Measurements from ENCODE around the gene POLR3K. TPM values are rescaled to one million over a fixed set of nuclear protein-coding genes. Genes with fewer than 3 reads are reported as not detected.

Gene POLR3K
- polyA plus RNA-seq, 4 donors, result 8.1 to 19.9 (median 10.4) TPM

DNA sequence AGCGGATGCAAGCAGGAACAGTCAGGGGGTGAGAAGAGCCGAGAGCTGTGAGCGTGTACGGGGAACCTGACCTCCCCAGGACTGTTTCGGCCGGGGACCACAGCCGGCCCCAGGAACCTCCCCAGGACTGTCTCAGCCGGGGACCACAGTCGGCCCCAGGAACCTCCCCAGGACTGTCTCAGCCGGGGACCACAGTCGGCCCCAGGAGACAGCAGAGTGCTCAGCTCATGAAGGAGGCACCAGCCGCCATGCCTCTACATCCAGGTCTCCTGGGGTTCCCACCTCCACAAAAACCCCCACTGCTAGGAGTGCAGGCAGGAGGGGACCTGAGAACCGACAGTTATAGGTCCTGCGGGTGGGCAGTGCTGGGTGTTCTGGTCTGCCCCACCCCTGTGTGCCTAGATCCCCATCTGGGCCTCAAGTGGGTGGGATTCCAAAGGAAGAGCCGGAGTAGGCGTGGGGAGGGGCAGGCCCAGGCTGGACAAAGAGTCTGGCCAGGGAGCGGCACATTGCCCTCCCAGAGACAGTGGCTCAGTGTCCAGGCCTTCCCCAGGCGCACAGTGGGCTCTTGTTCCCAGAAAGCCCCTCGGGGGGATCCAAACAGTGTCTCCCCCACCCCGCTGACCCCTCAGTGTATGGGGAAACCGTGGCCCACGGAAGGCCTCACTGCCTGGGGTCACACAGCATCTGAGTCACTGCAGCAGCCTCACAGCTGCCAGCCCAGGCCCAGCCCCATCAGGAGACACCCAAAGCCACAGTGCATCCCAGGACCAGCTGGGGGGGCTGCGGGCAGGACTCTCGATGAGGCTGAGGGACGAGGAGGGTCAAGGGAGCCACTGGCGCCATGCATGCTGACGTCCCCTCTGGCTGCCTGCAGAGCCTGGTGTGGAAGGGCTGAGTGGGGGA is 14.7 kb upstream of the POLR3K start:
- no peak for FAIRE-seq

DNA sequence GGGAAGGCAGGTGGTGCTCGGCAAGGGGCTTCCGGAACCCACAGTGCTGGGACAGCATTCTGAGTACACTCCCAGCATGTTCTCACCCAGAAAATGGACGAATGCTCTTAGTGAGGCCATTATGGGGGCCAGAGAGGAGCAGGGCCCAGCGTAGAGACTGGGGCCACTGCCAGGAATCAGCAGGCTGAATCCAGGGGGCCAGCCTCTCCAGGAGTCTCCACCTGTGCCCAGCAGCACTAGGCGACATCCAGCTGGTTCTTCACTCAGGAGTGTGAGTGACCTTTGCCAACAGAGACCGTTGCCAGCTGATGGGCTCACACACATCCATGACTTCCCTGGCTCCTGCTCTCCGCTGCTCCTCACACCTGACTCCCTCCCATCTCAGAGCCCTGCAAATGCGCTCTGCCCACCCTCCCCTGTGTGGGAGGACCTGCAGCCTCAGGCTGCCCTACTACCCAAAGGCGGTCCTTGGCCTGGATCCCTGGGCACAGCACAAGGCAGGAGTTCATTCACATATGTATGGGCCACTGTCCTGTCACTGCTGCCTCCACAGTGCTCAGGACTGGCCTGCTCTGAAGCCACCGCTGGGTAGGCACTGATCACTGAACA is 13.9 kb upstream of the POLR3K start:
- Histone ChIP-seq H3K27ac (ENCODE audit: low read depth in 1 of 3, low read length in 2 of 3) (no peak overlapping the region), H3K4me3 (ENCODE audit: low read depth in 1 of 3, low read length in 3 of 3) (no peak overlapping the region)
- WGBS, 3 donors, result 70 to 79% (median 71%) methylated on average over 10 of the region's 10 CpGs

More for the DNA sequence above, 14.7 kb upstream of the POLR3K start:
- 80 to 90% (median 90%) methylated on average over 27 of the region's 27 CpGs for WGBS, 3 donors
- Histone ChIP-seq H3K27ac (ENCODE audit: low read depth in 1 of 3, low read length in 2 of 3) (no peak overlapping the region), H3K27me3 (ENCODE audit: control insufficient read depth in 3 of 3, insufficient read depth in 3 of 3, low read length in 3 of 3) (peaks cover 0 to 7% (median 5%) of the 10 kb centered on the region in 3 donors), H3K36me3 (ENCODE audit: control insufficient read depth in 3 of 3, insufficient read depth in 2 of 3, low read depth in 1 of 3, low read length in 3 of 3) (peaks cover 0 to 23% (median 0%) of the 10 kb centered on the region in 3 donors), H3K4me1 (ENCODE audit: control insufficient read depth in 3 of 3, insufficient read depth in 2 of 3, low read depth in 1 of 3, low read length in 2 of 3) (peaks cover 0 to 28% (median 0%) of the 10 kb centered on the region in 3 donors), H3K9me3 (ENCODE audit: control insufficient read depth in 2 of 2, insufficient read depth in 1 of 2, low read depth in 1 of 2, low read length in 1 of 2) (no peaks in the 10 kb centered on the region), H3K4me3 (ENCODE audit: low read depth in 1 of 3, low read length in 3 of 3) (no peak overlapping the region)
- DNase-seq, result no peak

GRCh38 chr16:66309-67182 is 13.1 kb upstream of the POLR3K start:
- Histone ChIP-seq H3K4me1 (ENCODE audit: control insufficient read depth in 3 of 3, insufficient read depth in 2 of 3, low read depth in 1 of 3, low read length in 2 of 3) (peaks cover 0 to 19% (median 0%) of the 10 kb centered on the region in 3 donors), H3K27ac (ENCODE audit: low read depth in 1 of 3, low read length in 2 of 3) (no peak overlapping the region), H3K4me3 (ENCODE audit: low read depth in 1 of 3, low read length in 3 of 3) (no peak overlapping the region), H3K27me3 (ENCODE audit: control insufficient read depth in 3 of 3, insufficient read depth in 3 of 3, low read length in 3 of 3) (peaks cover 0 to 5% (median 2%) of the 10 kb centered on the region in 3 donors), H3K36me3 (ENCODE audit: control insufficient read depth in 3 of 3, insufficient read depth in 2 of 3, low read depth in 1 of 3, low read length in 3 of 3) (peaks cover 0 to 36% (median 0%) of the 10 kb centered on the region in 3 donors), H3K9me3 (ENCODE audit: control insufficient read depth in 2 of 2, insufficient read depth in 1 of 2, low read depth in 1 of 2, low read length in 1 of 2) (no peaks in the 10 kb centered on the region)
- WGBS, 3 donors, result 76 to 82% (median 80%) methylated on average over 13 of the region's 13 CpGs
- DNase-seq (no peak), FAIRE-seq (no peak)

More for the DNA sequence above, 13.9 kb upstream of the POLR3K start:
- no peak for FAIRE-seq
- peaks cover 0 to 31% (median 0%) of the 10 kb centered on the region in 3 donors for H3K36me3 ChIP-seq (ENCODE audit: control insufficient read depth in 3 of 3, insufficient read depth in 2 of 3, low read depth in 1 of 3, low read length in 3 of 3)
- no peak for DNase-seq
- H3K4me1 ChIP-seq (ENCODE audit: control insufficient read depth in 3 of 3, insufficient read depth in 2 of 3, low read depth in 1 of 3, low read length in 2 of 3), result peaks cover 0 to 24% (median 0%) of the 10 kb centered on the region in 3 donors
- no peaks in the 10 kb centered on the region for H3K9me3 ChIP-seq (ENCODE audit: control insufficient read depth in 2 of 2, insufficient read depth in 1 of 2, low read depth in 1 of 2, low read length in 1 of 2)
- peaks cover 0 to 7% (median 5%) of the 10 kb centered on the region in 3 donors for H3K27me3 ChIP-seq (ENCODE audit: control insufficient read depth in 3 of 3, insufficient read depth in 3 of 3, low read length in 3 of 3)

- Histone ChIP-seq H3K27me3 (ENCODE audit: control insufficient read depth in 3 of 3, insufficient read depth in 3 of 3, low read length in 3 of 3) (no peaks in the 10 kb centered on the region), H3K9me3 (ENCODE audit: control insufficient read depth in 2 of 2, insufficient read depth in 1 of 2, low read depth in 1 of 2, low read length in 1 of 2) (no peaks in the 10 kb centered on the region), H3K36me3 (ENCODE audit: control insufficient read depth in 3 of 3, insufficient read depth in 2 of 3, low read depth in 1 of 3, low read length in 3 of 3) (peaks cover 0 to 42% (median 0%) of the 10 kb centered on the region in 3 donors), H3K4me3 (ENCODE audit: low read depth in 1 of 3, low read length in 3 of 3) (no peak overlapping the region), H3K27ac (ENCODE audit: low read depth in 1 of 3, low read length in 2 of 3) (no peak overlapping the region), H3K4me1 (ENCODE audit: control insufficient read depth in 3 of 3, insufficient read depth in 2 of 3, low read depth in 1 of 3, low read length in 2 of 3) (peaks cover 0 to 11% (median 0%) of the 10 kb centered on the region in 3 donors)
- peak; percentile 75 to 83 for DNase-seq
- WGBS, 3 donors, result 13 to 18% (median 14%) methylated on average over 17 of the region's 17 CpGs
- no peak for FAIRE-seq
Measured at GRCh38 chr16:65745-66144, 12.3 kb upstream of the POLR3K start.

GRCh38 chr16:64914-65255 is 11.5 kb upstream of the POLR3K start:
- peaks cover 0 to 48% (median 0%) of the 10 kb centered on the region in 3 donors for H3K36me3 ChIP-seq (ENCODE audit: control insufficient read depth in 3 of 3, insufficient read depth in 2 of 3, low read depth in 1 of 3, low read length in 3 of 3)
- WGBS, 3 donors, result 80 to 88% (median 81%) methylated on average over 9 of the region's 9 CpGs
- no peak overlapping the region for H3K27ac ChIP-seq (ENCODE audit: low read depth in 1 of 3, low read length in 2 of 3)
- no peaks in the 10 kb centered on the region for H3K9me3 ChIP-seq (ENCODE audit: control insufficient read depth in 2 of 2, insufficient read depth in 1 of 2, low read depth in 1 of 2, low read length in 1 of 2)
- H3K27me3 ChIP-seq (ENCODE audit: control insufficient read depth in 3 of 3, insufficient read depth in 3 of 3, low read length in 3 of 3), result no peaks in the 10 kb centered on the region
- no peak overlapping the region for H3K4me3 ChIP-seq (ENCODE audit: low read depth in 1 of 3, low read length in 3 of 3)
- DNase-seq, result no peak
- peaks cover 0 to 11% (median 0%) of the 10 kb centered on the region in 3 donors for H3K4me1 ChIP-seq (ENCODE audit: control insufficient read depth in 3 of 3, insufficient read depth in 2 of 3, low read depth in 1 of 3, low read length in 2 of 3)
- no peak for FAIRE-seq

DNA sequence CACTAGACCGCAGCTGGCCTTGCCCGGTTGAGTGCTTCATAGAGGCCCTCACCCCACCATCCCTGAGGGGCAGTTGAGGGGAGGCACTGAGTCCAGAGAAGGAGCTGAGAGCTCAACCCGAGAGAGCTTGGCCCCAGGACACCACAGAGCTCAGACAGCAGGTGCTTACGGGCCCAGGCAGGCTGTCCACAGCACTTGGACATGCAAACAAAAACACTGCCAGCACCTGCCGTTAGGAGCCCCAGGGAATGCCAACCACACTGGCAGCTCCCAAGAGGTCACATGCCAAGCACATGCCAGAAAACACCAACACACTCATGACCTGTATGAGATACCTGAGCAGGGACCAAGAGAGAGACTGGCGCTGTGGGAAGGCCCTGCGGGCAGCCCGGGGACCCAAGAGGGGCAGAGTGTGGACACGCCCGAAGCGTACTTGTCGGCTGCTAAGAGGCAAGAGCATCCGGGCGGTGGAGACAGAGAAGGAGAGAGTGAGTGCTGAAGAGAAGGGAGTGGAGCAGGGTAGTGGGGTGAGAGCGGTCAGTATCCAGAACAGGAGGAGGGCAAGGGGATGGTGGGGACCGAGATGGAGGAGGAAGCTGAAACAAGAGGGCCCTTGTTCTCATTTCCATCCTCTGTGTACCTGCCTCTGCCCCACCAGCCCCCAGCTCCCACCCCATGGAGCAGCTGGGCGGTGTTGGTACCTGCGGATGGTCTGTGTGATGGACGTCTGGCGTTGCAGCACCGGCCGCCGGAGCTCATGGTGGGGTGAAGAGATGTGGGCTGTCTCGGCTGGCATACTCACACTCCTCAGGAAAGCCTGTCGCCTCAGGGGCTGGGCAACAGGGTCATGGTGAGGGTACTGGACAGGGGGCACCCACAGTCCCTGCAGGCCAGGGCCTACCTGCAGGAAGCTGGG is 10.8 kb upstream of the POLR3K start:
- no peak for FAIRE-seq
- H3K36me3 ChIP-seq (ENCODE audit: control insufficient read depth in 3 of 3, insufficient read depth in 2 of 3, low read depth in 1 of 3, low read length in 3 of 3), result peaks cover 0 to 52% (median 0%) of the 10 kb centered on the region in 3 donors
- DNase-seq, result no peak
- WGBS, 3 donors, result 88 to 91% (median 89%) methylated on average over 25 of the region's 25 CpGs
- no peaks in the 10 kb centered on the region for H3K9me3 ChIP-seq (ENCODE audit: control insufficient read depth in 2 of 2, insufficient read depth in 1 of 2, low read depth in 1 of 2, low read length in 1 of 2)
- no peak overlapping the region for H3K27ac ChIP-seq (ENCODE audit: low read depth in 1 of 3, low read length in 2 of 3)
- no peaks in the 10 kb centered on the region for H3K27me3 ChIP-seq (ENCODE audit: control insufficient read depth in 3 of 3, insufficient read depth in 3 of 3, low read length in 3 of 3)
- H3K4me1 ChIP-seq (ENCODE audit: control insufficient read depth in 3 of 3, insufficient read depth in 2 of 3, low read depth in 1 of 3, low read length in 2 of 3), result peaks cover 0 to 11% (median 0%) of the 10 kb centered on the region in 3 donors
- H3K4me3 ChIP-seq (ENCODE audit: low read depth in 1 of 3, low read length in 3 of 3), result no peak overlapping the region

DNA sequence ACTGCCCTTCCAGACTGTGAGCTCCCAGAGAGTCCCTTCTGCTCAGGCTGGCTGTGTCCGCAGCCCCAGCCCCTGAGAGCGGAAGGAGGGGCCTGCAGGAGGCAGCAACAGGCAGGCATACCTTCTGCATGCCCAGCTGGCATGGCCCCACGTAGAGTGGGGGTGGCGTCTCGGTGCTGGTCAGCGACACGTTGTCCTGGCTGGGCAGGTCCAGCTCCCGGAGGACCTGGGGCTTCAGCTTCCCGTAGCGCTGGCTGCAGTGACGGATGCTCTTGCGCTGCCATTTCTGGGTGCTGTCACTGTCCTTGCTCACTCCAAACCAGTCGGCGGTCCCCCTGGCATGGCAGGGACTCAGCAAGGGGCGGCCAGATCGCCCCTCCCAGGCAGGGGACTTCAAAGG is 10.1 kb upstream of the POLR3K start:
- no peak for DNase-seq

More for the DNA sequence above, 10.1 kb upstream of the POLR3K start:
- Histone ChIP-seq H3K4me1 (ENCODE audit: control insufficient read depth in 3 of 3, insufficient read depth in 2 of 3, low read depth in 1 of 3, low read length in 2 of 3) (peaks cover 0 to 11% (median 0%) of the 10 kb centered on the region in 3 donors), H3K36me3 (ENCODE audit: control insufficient read depth in 3 of 3, insufficient read depth in 2 of 3, low read depth in 1 of 3, low read length in 3 of 3) (peaks cover 0 to 58% (median 0%) of the 10 kb centered on the region in 3 donors), H3K9me3 (ENCODE audit: control insufficient read depth in 2 of 2, insufficient read depth in 1 of 2, low read depth in 1 of 2, low read length in 1 of 2) (no peaks in the 10 kb centered on the region), H3K27ac (ENCODE audit: low read depth in 1 of 3, low read length in 2 of 3) (no peak overlapping the region), H3K4me3 (ENCODE audit: low read depth in 1 of 3, low read length in 3 of 3) (no peak overlapping the region), H3K27me3 (ENCODE audit: control insufficient read depth in 3 of 3, insufficient read depth in 3 of 3, low read length in 3 of 3) (no peaks in the 10 kb centered on the region)
- whole genome bisulfite sequencing, 3 donors, result 91 to 96% (median 94%) methylated on average over 15 to 16 of the region's 16 CpGs
- no peak for FAIRE-seq
